ENCODE results near the gene KRT28. TPM values are rescaled to one million over a fixed set of nuclear protein-coding genes. Genes with fewer than 3 reads are reported as not detected.

Gene KRT28
- total and polyA plus RNA-seq, 2 of the 8 experiments (the other 6 are each of a cell fraction or from before 2014, with no cell fraction given), result not detected

- TF ChIP-seq CHD7 (IDR thresholded peaks at IDR 0.05; ENCODE audit: insufficient replicate concordance, low read length) (no peak), POLR2A (IDR thresholded peaks at IDR 0.05; ENCODE audit: control extremely low read depth in 1 of 2, low read depth in 2 of 2, low read length in 2 of 2) (no peak), PHF8 (conservative IDR thresholded peaks at IDR 0.05; ENCODE audit: low read depth, low read length) (no peak), SIN3A (conservative IDR thresholded peaks at IDR 0.05 in 1 of 2, IDR thresholded peaks at IDR 0.05 in 1 of 2; ENCODE audit: low read depth in 1 of 2, low read length in 2 of 2) (no peak), USF2 (IDR thresholded peaks at IDR 0.05; ENCODE audit: low read length) (no peak), POLR2AphosphoS5 (IDR thresholded peaks at IDR 0.05; ENCODE audit: low read depth, low read length) (no peak), BCL11A (IDR thresholded peaks at IDR 0.05; ENCODE audit: low read depth in 2 of 2, low read length in 2 of 2) (no peak), RBBP5 (IDR thresholded peaks at IDR 0.05; ENCODE audit: borderline replicate concordance, low read depth, low read length) (no peak), ATF2 (IDR thresholded peaks at IDR 0.05; ENCODE audit: low read length) (no peak)
Measured at GRCh38 chr17:40777971-40778370, 21.8 kb downstream of the KRT28 start (continued).
